T follicular helper cell (primary cell): ENCODE measurements around the gene CCDC78.
"Not testable (repeated sequence)": the region's sequence is repeated elsewhere in the genome, so short reads cannot be mapped to it uniquely, and the experiment has no call there.

ENCODE experiments used
- DNase-seq: peaks from one replicate; pipeline ENCODE4 v3.0.0-alpha.2; 2020; ENCODE audit warnings: low read depth

Gene CCDC78

DNA sequence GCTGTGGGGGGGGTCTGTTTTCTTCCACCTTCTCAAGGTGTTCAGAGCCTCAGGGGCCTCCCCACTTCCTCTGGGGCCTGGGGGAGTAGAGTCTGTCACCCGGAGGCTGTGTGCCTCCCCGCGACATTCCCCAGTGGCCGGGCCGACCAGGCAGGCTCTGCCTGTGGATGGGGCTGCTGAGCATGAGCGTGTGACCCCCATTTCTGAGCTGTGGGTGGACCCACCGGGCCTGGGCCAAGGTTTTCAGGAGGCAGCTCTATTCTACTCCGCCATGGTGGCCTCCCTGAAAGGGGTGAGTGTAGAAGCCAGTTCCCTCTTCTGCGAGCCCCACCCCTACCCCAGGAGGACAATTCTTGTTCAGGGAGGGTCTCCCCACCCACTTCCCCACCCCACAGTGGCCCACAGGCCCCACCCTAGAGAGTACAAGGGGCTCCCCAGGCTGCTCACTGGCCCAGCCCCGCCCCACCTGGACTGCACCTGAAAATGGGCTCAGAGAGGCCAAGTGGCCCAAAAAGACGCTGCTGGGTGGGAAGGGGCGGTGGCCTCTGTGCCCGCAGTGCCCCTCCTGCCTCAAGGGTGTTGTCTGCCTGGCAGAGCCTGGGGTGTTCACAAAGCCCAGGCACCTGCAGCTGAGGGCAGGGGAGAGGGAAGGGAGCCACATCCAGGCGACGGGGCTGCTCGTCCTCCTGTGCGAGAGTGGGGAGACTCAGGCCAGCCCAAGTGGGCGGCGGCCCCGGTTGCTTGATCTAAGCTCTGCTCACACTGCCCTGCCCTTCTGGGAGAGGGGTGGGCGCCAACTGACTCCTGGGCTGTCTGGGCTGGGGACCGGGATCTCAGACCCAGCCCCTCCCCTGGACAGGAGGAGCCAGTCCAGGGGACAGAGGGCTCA lies 35.6 kb upstream of the CCDC78 start:
- no peak for DNase-seq

DNA sequence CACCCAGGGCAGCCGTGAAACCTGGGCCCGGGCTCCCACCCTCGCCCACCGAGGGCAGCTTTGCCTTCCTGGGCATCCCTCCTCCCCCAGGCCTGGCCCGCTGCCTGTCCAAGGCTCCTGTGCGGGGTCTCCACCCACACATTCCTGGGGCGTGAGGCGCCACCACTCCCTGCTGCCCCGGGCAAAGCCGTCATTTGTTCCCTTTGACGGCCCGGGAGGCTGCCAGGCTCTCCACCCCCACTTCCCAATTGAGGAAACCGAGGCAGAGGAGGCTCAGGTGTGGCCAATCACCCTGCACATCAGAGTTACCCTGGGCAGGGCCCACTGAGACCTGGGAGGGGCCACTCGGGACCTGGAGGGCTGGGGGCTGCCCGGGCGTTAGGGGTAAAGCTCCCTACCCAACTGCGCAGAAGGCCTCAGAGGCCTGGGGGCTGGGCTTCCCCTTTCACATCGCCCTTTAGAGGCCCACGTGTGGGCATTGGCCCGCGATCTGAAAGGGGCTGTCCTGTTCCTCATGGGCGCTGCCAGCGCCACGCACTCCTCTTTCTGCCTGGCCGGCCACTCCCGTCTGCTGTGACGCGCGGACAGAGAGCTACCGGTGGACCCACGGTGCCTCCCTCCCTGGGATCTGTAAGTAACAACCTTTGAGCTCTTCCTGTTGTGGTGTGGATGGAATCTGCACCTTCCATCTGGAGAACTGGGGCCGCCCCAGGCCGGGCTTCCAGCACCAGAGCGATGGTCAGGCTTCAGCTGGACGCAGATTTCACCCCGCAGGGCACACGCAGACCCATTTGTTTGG lies 34.5 kb upstream of the CCDC78 start, which contains the start of gene MSLN:
TSS of gene MSLN (plus strand) at position 190 of the 799 bp plus-strand sequence. CDS start 1,947 bp downstream, outside the sequence.
- no peak for DNase-seq

- no peak for DNase-seq
These were observed 33.8 kb upstream of the CCDC78 start for GRCh38 chr16:760065-760464.

DNA sequence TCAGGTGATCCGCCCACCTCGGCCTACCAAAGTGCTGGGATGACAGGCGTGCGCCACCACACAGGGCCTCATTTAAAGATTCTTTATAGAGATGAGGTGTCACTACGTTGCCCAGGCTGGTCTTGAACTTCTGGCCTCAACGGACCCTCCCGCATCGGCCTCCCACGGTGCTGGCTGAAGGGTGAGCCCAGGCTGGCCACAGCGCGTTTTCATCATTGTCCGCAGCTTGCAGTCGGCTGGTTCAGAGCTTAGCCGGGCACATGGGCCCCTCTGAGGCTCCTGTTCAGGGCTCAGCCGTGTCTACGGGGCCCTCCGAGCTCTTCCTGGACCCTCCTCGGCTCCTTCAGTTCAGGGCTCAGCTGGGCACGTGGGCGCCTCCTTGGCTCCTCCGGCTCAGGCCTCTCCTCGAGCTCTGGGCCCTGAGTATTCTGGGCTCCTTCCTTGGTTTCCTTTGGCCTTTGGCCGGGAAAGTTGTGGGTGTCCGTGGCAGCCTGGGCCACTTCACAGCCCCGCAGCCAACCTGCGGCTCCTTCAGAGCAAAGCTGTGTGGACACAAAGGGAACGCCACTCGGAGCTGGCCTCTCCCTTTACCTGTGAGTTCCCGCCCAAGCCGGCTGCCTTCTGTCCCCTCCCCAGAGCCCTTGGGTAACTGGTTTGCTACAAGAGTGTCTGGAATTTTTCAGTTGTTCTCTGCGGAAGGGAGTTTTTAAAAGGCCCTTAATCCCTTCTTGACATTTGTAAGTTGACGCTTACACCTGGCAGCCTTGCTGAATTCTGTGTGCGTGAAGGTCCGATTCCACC lies 33.1 kb upstream of the CCDC78 start:
- DNase-seq: no peak

GRCh38 chr16:756428-756827 lies 30.2 kb upstream of the CCDC78 start:
- DNase-seq: no peak

GRCh38 chr16:754656-755055 lies 28.4 kb upstream of the CCDC78 start:
- no peak for DNase-seq

DNA sequence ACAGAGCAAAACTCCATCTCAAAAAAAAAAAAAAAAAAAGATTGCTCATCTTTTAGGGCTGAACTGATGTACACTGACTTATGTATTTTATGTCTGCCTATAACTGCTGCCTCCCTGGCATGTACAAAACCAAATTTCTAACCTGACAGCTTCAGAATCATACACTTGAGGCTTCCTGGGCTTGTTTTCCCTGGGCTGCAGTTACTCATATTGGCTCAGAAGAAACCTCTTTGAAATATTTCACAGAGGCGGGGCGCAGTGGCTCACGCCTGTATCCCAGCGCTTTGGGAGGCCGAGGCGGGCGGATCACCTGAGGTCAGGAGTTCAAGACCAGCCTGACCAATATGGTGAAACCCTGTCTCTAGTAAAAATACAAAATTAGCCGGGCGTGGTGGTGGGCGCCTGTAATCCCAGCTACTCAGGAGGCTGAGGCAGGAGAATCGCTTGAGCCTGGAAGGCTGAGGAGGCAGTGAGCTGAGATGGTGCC lies 27.9 kb upstream of the CCDC78 start:
- DNase-seq: not testable (repeated sequence)

DNA sequence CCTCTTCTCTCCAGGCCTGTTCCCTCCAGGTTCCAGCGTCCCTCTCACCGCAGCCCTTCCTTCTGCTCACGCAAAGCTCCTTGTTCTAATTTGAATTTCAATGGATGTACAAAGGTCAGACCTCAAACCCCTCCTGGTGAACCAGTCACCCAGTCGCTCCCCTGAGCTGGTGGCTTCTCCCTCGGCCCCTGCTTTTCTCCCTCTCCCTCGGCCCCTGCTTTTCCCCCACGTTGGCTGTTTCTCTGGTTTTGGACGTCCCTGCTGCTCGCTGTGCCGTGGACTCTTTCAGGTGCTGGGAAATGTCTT lies 25.7 kb upstream of the CCDC78 start:
- DNase-seq: no peak

- DNase-seq: no peak
These were observed 25.1 kb upstream of the CCDC78 start for GRCh38 chr16:751152-752006.

DNA sequence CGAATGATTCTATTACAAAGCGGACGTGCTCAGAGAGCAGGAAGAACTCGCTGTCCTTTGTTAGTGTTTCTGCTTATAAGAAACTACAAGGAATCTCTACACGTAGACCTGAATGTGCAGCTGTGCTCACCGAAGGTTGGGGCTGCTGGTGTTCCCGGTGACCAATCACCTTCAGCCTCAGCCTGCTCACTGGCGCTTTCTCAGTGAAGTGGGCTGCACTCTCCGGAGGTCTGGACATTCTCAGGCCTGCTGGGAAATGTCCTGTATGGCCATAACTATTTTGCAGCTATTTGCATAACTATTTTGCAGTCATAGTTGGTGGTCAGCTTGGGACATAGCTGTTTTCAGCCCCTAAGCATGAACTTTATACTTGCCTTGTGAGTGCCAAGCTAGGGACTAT lies 24.2 kb upstream of the CCDC78 start:
- DNase-seq: no peak

DNA sequence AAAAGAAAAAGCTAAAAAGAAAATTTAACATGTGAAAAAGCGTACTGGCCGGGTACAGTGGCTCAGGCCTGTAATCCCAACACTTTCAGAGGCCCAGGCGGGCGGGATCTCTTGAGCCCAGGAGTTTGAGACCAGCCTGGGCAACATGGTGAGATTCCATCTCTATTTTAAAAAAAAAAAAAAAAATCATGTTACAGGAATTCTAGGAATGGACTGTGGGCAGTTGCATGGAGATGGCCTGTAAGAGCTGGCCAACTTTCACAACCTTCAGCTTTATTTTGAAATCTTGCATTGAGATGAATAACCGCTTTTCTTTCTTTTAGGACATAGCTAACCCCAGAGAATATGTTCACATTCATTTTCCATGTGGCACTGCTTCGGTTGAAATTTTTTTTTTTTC lies 22.8 kb upstream of the CCDC78 start:
- DNase-seq: no peak

DNA sequence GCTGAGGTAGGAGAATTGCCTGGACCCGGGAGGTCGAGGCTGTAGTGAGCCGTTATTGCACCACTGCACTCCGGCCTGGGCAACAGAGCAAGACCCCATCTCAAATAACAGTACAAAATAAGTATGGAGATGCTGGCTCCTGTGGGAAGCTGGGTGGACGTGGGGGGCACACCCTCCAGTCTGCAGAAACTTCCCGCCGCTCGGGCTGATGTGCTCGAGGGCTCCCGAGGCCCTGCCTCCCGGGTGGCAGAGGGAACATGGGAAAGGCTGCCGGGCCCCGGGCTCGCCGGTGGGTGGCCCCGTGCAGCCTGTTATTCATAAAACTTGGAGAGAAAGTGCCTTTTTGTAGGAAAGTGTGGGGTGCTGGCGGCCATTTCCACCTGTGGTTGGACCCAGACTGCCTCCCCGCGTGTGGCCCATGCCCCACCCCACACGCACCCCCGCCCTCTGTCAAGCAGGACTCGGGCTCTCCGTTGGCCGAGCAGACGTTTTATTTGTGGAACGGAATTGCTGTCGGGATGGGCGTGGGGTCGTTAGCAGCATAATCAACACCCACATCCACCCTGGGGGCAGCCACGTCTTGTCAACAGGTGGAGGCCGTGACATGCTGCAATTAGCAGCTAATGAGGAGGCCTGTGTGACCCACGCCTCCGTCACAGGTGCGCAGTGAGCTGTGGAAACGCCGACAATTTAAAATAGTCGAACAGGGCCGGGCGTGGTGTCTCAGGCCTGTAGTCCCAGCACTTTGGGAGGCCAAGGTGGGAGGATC lies 21.9 kb upstream of the CCDC78 start:
- no peak for DNase-seq

GRCh38 chr16:746637-747036 lies 20.4 kb upstream of the CCDC78 start:
- DNase-seq: no peak

DNA sequence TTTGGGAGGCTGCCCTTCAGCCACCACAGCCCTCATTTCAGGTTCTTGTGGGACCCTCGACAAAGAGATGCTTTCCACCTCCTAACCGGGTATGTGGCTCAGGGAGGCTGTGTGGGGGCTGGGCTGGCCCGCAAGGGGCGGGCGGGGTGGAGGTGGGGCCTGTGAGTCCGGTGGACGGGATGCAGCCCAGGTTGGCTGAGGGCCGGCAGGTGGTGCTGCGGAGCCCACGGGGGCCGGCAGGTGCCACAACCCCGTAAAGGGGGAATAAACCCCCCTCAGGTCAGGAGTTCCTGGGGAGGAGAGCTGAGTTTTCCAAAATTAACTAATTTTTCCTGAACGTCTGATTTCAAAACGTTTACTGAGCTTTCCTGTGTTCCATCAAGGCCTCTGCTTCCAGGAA lies 19.5 kb upstream of the CCDC78 start:
- DNase-seq: no peak

GRCh38 chr16:743794-744500 lies 17.7 kb upstream of the CCDC78 start:
- no peak for DNase-seq

DNA sequence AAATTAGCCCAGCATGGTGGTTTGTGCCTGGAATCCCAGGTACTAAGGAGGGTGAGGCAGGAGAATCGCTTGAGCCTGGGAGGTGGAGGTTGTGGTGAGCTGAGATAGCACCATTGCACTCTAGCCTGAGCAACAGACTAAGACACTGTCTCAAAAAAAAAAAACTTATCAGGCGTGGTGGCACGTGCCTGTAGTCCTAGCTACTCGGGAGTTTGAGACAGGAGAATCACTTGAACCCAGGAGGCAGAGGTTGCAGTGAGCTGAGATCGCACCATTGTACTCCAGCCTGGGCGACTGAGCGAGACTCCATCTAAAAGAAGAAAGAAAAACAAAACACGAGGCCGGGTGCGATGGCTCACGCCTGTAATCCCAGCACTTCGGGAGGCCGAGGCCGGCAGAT lies 16.7 kb upstream of the CCDC78 start:
- not testable (repeated sequence) for DNase-seq

- DNase-seq: no peak
These were observed 15.9 kb upstream of the CCDC78 start for GRCh38 chr16:741986-742629.

GRCh38 chr16:740764-741505 lies 14.7 kb upstream of the CCDC78 start, which contains the start of gene CIAO3:
CIAO3 (minus strand) TSS chr16:740997; CDS start chr16:740985, 12 bp downstream.
- peak; percentile 86 for DNase-seq

- no peak for DNase-seq
These were observed 14.2 kb upstream of the CCDC78 start for GRCh38 chr16:740459-740763.
